Calu3 (cell line): Measurements from ENCODE around the gene BRD7. TPM values are rescaled to one million over a fixed set of nuclear protein-coding genes. Genes with fewer than 3 reads are reported as not detected.
A peak's percentile ranks its signal among the peaks of the same experiment; 100 is the strongest.

Experiments
- BruUV-seq: library from RNA; stranded (reverse); fragments of 400-500 nt; replicated peaks from 2 replicates; lab custom pipeline; 2021; lab: Mats Ljungman, UMichigan
- CTCF ChIA-PET: fragments of 300-600 bp; sonication (Branson Sonifier 250); formaldehyde crosslinking; loops from one replicate; lab custom pipeline; 2022; ENCODE audit warnings: antibody characterized with exemption; lab: Charles Lee
- DNase-seq: peaks from one replicate; pipeline ENCODE4 v3.0.0; 2022
- H3K27ac Mint-ChIP-seq: one replicate; pipeline ENCODE4 v1.8.0; 2022; ENCODE audit warnings: mixed read lengths; ENCODE audit not compliant: unreplicated experiment
- H3K27me3 Mint-ChIP-seq: one replicate; pipeline ENCODE4 v1.8.0; 2022; ENCODE audit warnings: mixed read lengths; ENCODE audit not compliant: unreplicated experiment
- H3K36me3 Mint-ChIP-seq: one replicate; pipeline ENCODE4 v1.8.0; 2022; ENCODE audit warnings: mild to moderate bottlenecking, moderate library complexity, mixed read lengths; ENCODE audit not compliant: insufficient read depth, unreplicated experiment
- H3K4me1 Mint-ChIP-seq: one replicate; pipeline ENCODE4 v1.8.0; 2022; ENCODE audit warnings: mild to moderate bottlenecking, low read depth, mixed read lengths; ENCODE audit not compliant: unreplicated experiment
- H3K4me3 Mint-ChIP-seq: one replicate; pipeline ENCODE4 v1.8.0; 2022; ENCODE audit warnings: mild to moderate bottlenecking, low read depth, moderate library complexity, mixed read lengths; ENCODE audit not compliant: unreplicated experiment
- H3K9me3 Mint-ChIP-seq: one replicate; pipeline ENCODE4 v1.8.0; 2022; ENCODE audit warnings: low read depth, mixed read lengths; ENCODE audit not compliant: unreplicated experiment
- CTCF ChIP-seq: fragments of 200-600 bp; IDR thresholded peaks from one replicate; pipeline ENCODE4 v1.8.0; 2022; ENCODE audit warnings: antibody characterized with exemption; ENCODE audit not compliant: unreplicated experiment
- intact Hi-C: fragments of 100-400 bp; cut with micrococcal nuclease; formaldehyde crosslinking; loops from one replicate; pipeline ENCODE4 v1.10.0; 2022; ENCODE audit not compliant: unreplicated experiment
- total RNA-seq: library from RNA; stranded (reverse); gene quantifications from 2 replicates; pipeline ENCODE4 v1.2.3, GENCODE V29; 2022

The BRD7 gene
- total RNA-seq, 1 experiment from 2014 or later, result 98.7 TPM

GRCh38 chr16:50322333-50322732 is 46.5 kb downstream of the BRD7 start:
- BruUV-seq, result no TSS peak
- CTCF ChIA-PET, result interaction anchor here (0.9 kb wide), 1 partner anchor 43 kb away, joined by 3 read pairs; no protein-coding TSS in a partner anchor
- H3K27ac Mint-ChIP-seq, result no peak overlapping the region
- TF ChIP-seq CTCF, result no peak
- no peak overlapping the region for H3K4me3 Mint-ChIP-seq
- intact Hi-C loops, result no loop called here
- no peaks in the 10 kb centered on the region for H3K9me3 Mint-ChIP-seq
- H3K36me3 Mint-ChIP-seq, result peaks cover 53% of the 10 kb centered on the region
- H3K27me3 Mint-ChIP-seq, result no peaks in the 10 kb centered on the region
- DNase-seq, result no peak
- H3K4me1 Mint-ChIP-seq, result peaks cover 11% of the 10 kb centered on the region

- Mint-ChIP-seq H3K4me1 (peaks cover 11% of the 10 kb centered on the region), H3K4me3 (no peak overlapping the region), H3K36me3 (peaks cover 52% of the 10 kb centered on the region), H3K9me3 (no peaks in the 10 kb centered on the region), H3K27me3 (no peaks in the 10 kb centered on the region), H3K27ac (no peak overlapping the region)
- CTCF ChIA-PET, result no interaction called here
- no peak for TF ChIP-seq CTCF
- DNase-seq, result no peak
- BruUV-seq, result no TSS peak
- intact Hi-C loops, result no loop called here
These were observed 48.5 kb downstream of the BRD7 start for GRCh38 chr16:50320310-50320709.

- CTCF ChIA-PET, result no interaction called here
- no peak overlapping the region for H3K4me3 Mint-ChIP-seq
- BruUV-seq, result TSS peak; percentile 8
- no peak for DNase-seq
- H3K27me3 Mint-ChIP-seq, result no peaks in the 10 kb centered on the region
- no peaks in the 10 kb centered on the region for H3K9me3 Mint-ChIP-seq
- intact Hi-C loops, result loop anchor here (10.0 kb wide), 1 partner anchor 104 kb away; no protein-coding TSS in a partner anchor
- no peak for TF ChIP-seq CTCF
- H3K27ac Mint-ChIP-seq, result no peak overlapping the region
- peaks cover 8% of the 10 kb centered on the region for H3K4me1 Mint-ChIP-seq
- peaks cover 49% of the 10 kb centered on the region for H3K36me3 Mint-ChIP-seq
These were observed 49.8 kb downstream of the BRD7 start for GRCh38 chr16:50318796-50319578.

- H3K4me1 Mint-ChIP-seq, result no peaks in the 10 kb centered on the region
- BruUV-seq, result no TSS peak
- H3K27me3 Mint-ChIP-seq, result no peaks in the 10 kb centered on the region
- H3K36me3 Mint-ChIP-seq, result peaks cover 55% of the 10 kb centered on the region
- TF ChIP-seq CTCF, result no peak
- intact Hi-C loops, result loop anchor here (10.0 kb wide), 1 partner anchor 102 kb away; no protein-coding TSS in a partner anchor
- no peak overlapping the region for H3K4me3 Mint-ChIP-seq
- CTCF ChIA-PET, result no interaction called here
- DNase-seq, result no peak
- H3K27ac Mint-ChIP-seq, result no peak overlapping the region
- H3K9me3 Mint-ChIP-seq, result no peaks in the 10 kb centered on the region
These were observed 51.7 kb downstream of the BRD7 start for GRCh38 chr16:50316848-50317630.
